Measurements from ENCODE around the gene OR2H2.

- TF ChIP-seq EZH2 (IDR thresholded peaks at IDR 0.05; ENCODE audit: low read depth, unreplicated experiment), result no peak
- TF ChIP-seq, protein P1, sequence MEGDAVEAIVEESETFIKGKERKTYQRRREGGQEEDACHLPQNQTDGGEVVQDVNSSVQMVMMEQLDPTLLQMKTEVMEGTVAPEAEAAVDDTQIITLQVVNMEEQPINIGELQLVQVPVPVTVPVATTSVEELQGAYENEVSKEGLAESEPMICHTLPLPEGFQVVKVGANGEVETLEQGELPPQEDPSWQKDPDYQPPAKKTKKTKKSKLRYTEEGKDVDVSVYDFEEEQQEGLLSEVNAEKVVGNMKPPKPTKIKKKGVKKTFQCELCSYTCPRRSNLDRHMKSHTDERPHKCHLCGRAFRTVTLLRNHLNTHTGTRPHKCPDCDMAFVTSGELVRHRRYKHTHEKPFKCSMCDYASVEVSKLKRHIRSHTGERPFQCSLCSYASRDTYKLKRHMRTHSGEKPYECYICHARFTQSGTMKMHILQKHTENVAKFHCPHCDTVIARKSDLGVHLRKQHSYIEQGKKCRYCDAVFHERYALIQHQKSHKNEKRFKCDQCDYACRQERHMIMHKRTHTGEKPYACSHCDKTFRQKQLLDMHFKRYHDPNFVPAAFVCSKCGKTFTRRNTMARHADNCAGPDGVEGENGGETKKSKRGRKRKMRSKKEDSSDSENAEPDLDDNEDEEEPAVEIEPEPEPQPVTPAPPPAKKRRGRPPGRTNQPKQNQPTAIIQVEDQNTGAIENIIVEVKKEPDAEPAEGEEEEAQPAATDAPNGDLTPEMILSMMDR (conservative IDR thresholded peaks at IDR 0.05; ENCODE audit: low read depth in 2 of 2), result no peak
Observed at GRCh38 chr6:29577544-29577943, 7.4 kb upstream of the OR2H2 start.

Data from GM23338 (cell line).